VCaP (cell line): ENCODE data around the gene N4BP2.
A peak's percentile ranks its signal among the peaks of the same experiment; 100 is the strongest.

Experiments
- H3K27ac ChIP-seq: fragments of 450-650 bp; 2 replicates; pipeline ENCODE4 v1.5.1; 2017
- CTCF ChIP-seq: fragments of 450-650 bp; conservative IDR thresholded peaks from 2 replicates; pipeline ENCODE4 v1.5.1; 2017; ENCODE audit warnings: mild to moderate bottlenecking, moderate library complexity

Gene N4BP2

GRCh38 chr4:40040908-40041307, 15.7 kb upstream of the N4BP2 start:
- H3K27ac ChIP-seq, result no peak overlapping the region
- TF ChIP-seq CTCF, result no peak

GRCh38 chr4:40043786-40044185, 12.9 kb upstream of the N4BP2 start:
- no peak overlapping the region for H3K27ac ChIP-seq
- TF ChIP-seq CTCF, result no peak

- no peak for TF ChIP-seq CTCF
These were observed 10.2 kb upstream of the N4BP2 start for GRCh38 chr4:40046311-40046980.

GRCh38 chr4:40053161-40053560, 3.5 kb upstream of the N4BP2 start:
- H3K27ac ChIP-seq, result no peak overlapping the region
- TF ChIP-seq CTCF, result no peak

More at GRCh38 chr4:40046311-40046980, 10.2 kb upstream of the N4BP2 start:
- peak overlapping the region; percentile 57 for H3K27ac ChIP-seq

- no peak for TF ChIP-seq CTCF
- H3K27ac ChIP-seq, result peak overlapping the region; percentile 100
These were observed 1.2 kb upstream of the N4BP2 start for GRCh38 chr4:40055511-40055862.

- no peak for TF ChIP-seq CTCF
- peak overlapping the region; percentile 100 for H3K27ac ChIP-seq
These were observed 561 bp upstream of the N4BP2 start for GRCh38 chr4:40055863-40056715.

- no peak for TF ChIP-seq CTCF
- H3K27ac ChIP-seq, result peak overlapping the region; percentile 100
These were observed 989 bp downstream of the N4BP2 start for GRCh38 chr4:40057586-40058091.
